Fibroblast of the aortic adventitia (primary cell): ENCODE measurements around the gene CSRNP3. TPM values are rescaled to one million over a fixed set of nuclear protein-coding genes. Genes with fewer than 3 reads are reported as not detected.

ENCODE experiments used
- DNase-seq: peaks from one replicate; pipeline ENCODE4 v3.0.0-alpha.2; 2010; ENCODE audit warnings: low read depth
- H3K4me3 ChIP-seq: 2 replicates; pipeline ENCODE4 v1.5.1; 2011; ENCODE audit warnings: low read depth, mild to moderate bottlenecking, control low read depth, low read length, moderate library complexity
- total RNA-seq: library from RNA; depleted of rRNA; stranded (reverse); fragments of >200 nt; gene quantifications from 2 replicates; pipeline ENCODE4 v1.2.3, GENCODE V29; 2012; ENCODE audit warnings: low replicate concordance
- TF ChIP-seq, protein P1 (sequence below): IDR thresholded peaks from 2 replicates; pipeline ENCODE4 v1.5.1; 2011; ENCODE audit warnings: mild to moderate bottlenecking, low read length, control low read depth, inconsistent platforms; ENCODE audit not compliant: insufficient read depth

The CSRNP3 gene
- total RNA-seq, 1 donor: 2.3 TPM

GRCh38 chr2:165462443-165462842 is 7.1 kb upstream of the CSRNP3 start:
- no peak for DNase-seq
- no peak overlapping the region for H3K4me3 ChIP-seq
- TF ChIP-seq, protein P1, sequence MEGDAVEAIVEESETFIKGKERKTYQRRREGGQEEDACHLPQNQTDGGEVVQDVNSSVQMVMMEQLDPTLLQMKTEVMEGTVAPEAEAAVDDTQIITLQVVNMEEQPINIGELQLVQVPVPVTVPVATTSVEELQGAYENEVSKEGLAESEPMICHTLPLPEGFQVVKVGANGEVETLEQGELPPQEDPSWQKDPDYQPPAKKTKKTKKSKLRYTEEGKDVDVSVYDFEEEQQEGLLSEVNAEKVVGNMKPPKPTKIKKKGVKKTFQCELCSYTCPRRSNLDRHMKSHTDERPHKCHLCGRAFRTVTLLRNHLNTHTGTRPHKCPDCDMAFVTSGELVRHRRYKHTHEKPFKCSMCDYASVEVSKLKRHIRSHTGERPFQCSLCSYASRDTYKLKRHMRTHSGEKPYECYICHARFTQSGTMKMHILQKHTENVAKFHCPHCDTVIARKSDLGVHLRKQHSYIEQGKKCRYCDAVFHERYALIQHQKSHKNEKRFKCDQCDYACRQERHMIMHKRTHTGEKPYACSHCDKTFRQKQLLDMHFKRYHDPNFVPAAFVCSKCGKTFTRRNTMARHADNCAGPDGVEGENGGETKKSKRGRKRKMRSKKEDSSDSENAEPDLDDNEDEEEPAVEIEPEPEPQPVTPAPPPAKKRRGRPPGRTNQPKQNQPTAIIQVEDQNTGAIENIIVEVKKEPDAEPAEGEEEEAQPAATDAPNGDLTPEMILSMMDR: no peak

- H3K4me3 ChIP-seq: no peak overlapping the region
- no peak for DNase-seq
- TF ChIP-seq, protein P1: no peak
Measured at GRCh38 chr2:165466386-165466785, 3.1 kb upstream of the CSRNP3 start.

DNA sequence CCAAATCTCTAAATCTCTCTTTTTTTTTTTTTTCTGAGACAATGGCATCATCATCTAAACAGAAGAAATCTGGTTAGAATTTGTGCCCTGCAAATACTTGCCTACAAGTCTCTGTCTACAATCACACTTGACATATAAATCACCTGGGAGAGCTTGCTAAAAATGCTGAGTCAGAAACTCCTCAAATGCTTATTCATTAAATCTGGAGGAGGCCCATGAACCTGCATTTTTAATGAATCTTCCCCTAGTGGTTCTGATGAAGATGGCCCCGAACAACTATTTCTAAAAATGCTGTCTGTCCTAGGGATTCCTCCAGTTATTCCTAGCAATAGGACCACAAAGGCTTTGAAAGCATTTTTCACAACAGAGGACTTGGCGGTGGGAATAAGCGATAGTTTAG is 1.6 kb upstream of the CSRNP3 start:
- TF ChIP-seq, protein P1: peak; percentile 7
- H3K4me3 ChIP-seq: no peak overlapping the region
- DNase-seq: no peak

DNA sequence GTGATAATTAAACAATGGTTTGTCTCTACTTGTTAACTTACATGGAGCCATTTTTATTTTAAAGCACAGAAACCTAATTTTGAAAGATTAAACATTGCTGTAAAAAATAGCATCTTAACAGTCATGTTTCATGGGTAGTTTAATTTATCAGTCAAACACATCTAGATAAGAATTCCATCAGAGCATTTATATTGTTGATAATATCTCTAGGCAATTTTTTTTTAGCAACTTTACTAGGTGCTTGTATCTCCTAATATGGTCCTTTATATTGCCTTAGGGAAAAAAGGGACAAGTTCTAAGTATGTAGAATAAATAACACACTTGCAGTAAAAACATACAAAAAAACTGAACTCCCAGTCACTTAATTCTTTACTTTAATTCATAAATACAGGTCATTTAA is 863 bp downstream of the CSRNP3 start:
- no peak overlapping the region for H3K4me3 ChIP-seq
- TF ChIP-seq, protein P1: no peak
- DNase-seq: no peak

DNA sequence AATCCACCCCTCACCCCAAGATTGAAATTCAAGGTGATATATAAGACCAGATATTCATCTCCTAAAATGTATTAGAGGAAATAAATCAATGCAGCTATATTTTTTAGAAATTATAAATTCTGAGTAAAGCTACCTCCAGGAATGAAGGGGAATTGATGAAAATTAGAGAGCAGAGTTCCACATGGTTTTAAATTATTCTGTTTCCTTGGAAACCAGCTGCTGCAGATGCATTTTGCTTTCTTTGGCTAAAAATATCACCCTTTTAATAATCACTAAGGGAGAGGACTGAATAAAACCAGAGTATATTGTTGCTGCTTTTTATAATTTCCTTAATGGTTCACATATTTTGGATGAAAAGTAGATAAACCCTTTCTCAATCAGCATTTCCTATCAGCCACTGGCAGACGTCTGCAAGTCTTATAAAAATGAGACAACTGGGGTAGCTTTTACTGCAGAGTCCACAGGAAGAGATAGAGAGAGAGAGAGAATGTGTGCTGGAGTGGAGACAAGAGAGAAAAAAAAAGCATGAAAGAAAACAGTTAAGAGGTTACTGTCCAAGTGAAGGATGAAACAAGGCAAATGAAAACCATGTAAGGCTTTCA is 2.0 kb downstream of the CSRNP3 start:
- TF ChIP-seq, protein P1: no peak
- peak; percentile 25 for DNase-seq
- no peak overlapping the region for H3K4me3 ChIP-seq

GRCh38 chr2:165472922-165473321 is 3.4 kb downstream of the CSRNP3 start:
- DNase-seq: no peak
- TF ChIP-seq, protein P1: no peak
- no peak overlapping the region for H3K4me3 ChIP-seq
